CD4-positive, alpha-beta T cell treated with Interleukin-21 for 1 hour (primary cell): ENCODE data around the gene ITGA2B.
"Not testable (repeated sequence)": the region's sequence is repeated elsewhere in the genome, so short reads cannot be mapped to it uniquely, and the experiment has no call there.

ENCODE experiments used
- DNase-seq: peaks from one replicate; pipeline ENCODE4 v3.0.0-alpha.2; 2020

Gene ITGA2B

DNA sequence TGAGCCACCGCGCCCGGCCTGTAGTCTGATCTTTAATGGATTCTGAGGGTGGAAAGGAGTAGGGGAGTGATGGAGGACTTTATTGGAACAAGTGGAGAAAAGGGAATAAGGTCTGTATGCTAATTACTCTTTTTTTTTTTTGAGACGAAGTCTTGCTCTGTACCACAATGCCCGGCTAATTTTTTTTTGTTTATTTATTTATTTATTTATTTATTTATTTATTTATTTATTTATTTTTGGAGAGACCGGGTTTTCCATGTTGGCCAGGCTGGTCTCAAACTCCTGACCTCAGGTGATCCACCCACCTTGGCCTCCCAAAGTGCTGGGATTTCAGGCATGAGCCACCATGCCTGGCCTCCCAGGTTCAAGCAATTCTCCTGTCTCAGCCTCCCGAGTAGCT is 59.9 kb downstream of the ITGA2B start:
- DNase-seq, result not testable (repeated sequence)

DNA sequence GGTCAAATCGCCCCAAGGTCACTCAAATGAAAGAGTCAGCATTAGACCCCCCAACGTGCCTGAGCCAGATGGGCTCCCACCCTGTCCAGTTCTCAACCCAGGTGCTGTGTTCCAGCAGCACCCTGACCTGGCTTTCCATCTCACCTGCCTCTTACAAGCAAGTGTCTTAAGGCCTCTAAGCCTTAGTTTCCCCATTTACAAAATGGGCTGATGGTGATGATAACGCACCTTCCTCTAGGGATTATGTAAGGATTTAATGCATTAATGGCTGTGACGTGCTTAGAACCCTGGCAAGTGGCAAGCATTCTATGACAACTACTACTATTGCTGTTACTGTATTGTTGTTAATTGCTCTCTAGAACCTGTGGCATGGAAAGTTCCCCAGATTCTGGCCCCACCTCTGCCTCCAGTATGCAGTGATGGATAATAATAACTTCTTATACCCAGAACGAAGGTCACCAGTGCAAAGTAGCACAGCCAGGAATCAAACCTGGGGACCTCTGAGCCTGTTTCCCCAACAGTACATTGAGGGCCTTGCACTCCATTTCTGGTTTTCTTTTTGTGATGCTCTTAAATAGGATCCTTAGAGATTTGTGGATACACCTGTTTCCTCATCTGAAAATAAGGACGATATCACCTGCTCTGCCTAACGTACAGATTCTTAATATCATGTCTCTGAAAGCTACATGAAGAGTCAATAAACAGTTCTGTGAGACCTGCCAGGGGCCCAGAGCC is 61.6 kb downstream of the ITGA2B start:
- DNase-seq, result no peak

DNA sequence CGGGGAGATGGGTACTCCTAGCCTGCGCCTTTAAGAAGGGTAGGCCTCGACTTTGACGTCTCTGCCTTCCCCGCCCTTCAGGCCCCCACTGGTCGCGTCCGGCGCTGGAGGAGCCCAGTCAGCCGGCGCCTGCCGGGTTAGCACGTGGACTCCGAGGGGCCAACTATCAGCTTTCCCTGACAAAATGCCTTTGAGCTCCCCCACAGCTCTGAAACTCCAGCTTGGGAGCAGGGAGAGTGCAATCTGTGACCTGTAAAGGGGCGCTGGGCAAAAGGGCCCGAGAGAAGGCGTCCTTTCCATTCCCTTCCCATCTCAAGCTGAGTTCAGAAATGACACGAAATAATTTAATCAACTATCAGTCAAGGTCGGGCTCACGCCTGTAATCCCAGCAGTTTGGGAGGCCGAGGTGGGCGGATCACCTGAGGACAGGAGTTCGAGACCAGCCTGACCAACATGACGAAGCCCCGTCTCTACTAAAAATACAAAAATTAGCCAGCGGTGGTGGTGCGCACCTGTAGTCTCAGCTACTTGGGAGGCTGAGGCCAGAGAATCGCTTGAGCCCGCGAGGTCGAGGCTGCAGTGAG is 62.5 kb downstream of the ITGA2B start:
- DNase-seq, result peak; percentile 96

DNA sequence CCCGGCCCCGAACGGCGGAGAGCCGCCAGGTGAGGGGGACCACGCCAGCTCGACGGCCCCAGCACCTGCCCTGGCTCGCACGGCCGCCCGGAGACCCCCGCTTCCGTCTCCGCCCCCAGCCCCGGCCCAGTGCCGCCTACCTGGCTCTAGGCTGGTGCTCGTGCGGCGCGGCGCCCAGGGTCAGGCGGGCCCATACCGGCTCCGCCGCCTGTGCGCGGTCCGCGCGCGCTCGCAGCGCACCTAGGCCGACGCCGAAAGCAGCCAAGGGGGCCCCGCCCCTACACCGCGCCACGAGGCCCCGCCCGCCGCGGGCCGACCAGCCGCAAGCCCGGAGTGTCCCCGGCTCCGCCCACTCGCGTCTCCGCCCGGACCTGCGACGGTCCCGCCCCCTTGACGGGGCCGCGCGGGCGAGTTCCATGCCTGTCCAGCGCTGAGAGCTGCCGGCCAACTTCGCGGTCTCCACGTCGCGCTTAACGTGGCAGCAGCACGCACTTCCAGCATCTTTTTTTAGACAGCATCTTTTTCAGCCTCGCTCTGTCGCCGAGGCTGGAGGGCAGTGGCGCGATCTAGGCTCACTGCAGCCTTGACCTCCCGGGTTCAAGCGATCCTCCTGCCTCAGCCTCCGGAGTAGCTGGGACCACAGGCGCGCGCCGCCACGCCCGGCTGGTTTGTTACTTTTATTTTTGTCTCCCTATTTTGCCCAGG is 64.7 kb downstream of the ITGA2B start, which contains the start of gene SLC25A39:
Gene SLC25A39, minus strand, starts transcription at position 253 of the 705 bp plus-strand sequence. CDS start 1,261 bp downstream, outside the sequence.
- DNase-seq, result peak; percentile 96

DNA sequence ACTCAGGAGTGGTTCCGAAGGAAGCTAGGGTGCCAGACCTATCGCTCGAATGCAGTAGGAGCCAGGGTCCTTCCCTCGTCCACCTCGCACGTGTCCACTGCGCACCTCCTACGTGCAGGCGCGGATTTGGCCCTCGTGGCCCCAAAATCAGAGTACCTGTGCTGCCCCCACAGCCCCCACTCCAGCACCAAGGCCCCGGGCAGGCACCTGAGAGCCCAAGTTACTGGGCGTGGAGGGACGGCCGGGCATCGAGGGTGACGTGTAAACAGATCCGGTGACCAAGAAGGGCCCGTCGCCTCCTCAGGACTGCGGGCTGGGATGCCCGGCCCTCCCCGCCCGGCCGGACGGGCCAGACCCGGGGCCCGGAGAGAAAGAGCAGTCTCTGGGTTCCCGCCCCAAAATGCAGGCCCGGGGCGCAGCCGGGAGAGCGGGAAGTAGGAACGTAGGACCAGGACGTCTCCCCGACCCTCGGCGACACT is 65.3 kb downstream of the ITGA2B start:
- DNase-seq, result no peak

DNA sequence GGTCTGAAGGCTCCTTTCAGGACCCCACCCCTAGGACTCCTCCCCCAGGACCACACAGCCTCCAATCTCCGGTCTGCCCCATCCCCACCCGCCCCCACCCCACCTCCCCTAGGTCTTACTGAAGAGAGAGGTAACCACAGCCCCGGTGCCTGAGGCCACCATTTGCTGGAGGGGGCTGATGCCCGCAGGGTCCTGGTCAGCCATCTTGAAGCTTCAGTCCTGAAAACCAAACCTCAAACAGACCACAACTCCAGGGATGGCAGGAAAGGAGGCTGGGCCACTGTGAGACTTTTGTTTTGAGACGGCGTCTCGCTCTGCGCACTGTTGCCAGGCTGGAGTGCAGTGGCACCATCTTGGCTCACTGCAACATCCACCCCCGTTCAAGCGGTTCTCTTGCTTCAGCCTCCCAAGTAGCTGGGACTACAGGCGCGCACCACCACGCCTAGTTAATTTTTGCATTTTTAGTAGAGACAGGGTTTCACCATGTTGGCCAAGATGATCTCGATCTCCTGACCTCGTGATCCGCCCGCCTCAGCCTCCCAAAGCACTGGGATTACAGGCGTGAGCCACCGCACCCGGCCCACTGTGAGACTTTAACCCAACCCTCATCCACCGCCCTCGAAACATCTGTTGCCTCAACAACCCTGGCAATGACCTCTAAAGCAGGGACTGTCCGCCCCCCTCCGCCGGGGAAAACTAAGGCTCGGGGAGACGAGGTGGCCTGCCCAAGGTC is 65.9 kb downstream of the ITGA2B start:
- no peak for DNase-seq

DNA sequence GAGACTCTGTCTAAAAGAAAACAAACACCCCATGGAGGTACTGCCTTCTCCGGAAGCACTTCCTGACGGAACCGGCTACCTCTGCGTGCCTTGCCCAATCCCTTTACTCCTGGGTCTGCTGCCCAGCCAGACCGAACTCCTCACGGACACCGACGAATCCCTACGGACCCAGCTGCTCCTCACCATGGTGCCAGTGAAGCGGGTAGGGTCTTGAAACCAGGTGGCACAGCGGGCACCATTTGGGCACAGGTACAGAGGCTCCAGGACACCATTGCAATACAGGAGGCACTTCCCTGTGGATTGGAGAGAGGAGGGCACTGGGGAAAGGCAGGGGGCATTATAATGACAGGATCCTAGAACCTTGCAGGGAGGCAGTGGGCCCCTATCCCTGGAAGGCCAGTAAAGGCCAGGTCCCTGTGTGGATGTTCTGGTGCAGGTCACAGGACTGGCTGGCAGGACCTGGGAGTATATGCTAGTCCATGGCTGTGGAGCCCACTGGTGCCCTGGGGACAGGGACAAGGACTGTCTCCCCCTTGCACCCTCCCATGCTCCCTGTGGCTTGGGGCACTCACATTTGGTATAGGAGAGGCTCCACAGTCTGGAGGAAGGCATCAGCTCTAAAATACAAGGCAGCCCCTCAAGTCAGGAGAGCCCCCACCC is 67.1 kb downstream of the ITGA2B start:
- DNase-seq, result no peak
